ENCODE data around the gene MYO15A.

DNA sequence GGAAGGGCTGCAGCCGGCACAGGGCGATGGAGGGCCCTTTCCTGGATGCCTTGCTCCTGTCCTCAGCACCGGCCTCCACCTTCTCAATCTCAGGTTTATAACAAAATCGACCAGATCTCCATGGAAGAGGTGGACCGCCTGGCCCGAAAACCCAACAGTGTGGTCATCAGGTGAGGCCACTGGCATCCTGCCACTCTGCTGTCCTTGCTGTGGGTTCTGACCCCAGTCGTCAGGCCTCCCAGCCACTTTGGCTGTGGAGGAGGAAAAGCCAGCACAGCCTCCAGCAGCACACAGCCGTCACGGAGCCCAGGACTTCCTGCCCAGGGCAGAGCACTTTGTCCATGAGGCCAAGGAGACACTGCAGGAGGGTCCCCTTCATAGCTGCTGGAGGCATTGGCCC, 6.7 kb upstream of the MYO15A start:
- TF ChIP-seq, protein P1, sequence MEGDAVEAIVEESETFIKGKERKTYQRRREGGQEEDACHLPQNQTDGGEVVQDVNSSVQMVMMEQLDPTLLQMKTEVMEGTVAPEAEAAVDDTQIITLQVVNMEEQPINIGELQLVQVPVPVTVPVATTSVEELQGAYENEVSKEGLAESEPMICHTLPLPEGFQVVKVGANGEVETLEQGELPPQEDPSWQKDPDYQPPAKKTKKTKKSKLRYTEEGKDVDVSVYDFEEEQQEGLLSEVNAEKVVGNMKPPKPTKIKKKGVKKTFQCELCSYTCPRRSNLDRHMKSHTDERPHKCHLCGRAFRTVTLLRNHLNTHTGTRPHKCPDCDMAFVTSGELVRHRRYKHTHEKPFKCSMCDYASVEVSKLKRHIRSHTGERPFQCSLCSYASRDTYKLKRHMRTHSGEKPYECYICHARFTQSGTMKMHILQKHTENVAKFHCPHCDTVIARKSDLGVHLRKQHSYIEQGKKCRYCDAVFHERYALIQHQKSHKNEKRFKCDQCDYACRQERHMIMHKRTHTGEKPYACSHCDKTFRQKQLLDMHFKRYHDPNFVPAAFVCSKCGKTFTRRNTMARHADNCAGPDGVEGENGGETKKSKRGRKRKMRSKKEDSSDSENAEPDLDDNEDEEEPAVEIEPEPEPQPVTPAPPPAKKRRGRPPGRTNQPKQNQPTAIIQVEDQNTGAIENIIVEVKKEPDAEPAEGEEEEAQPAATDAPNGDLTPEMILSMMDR (conservative IDR thresholded peaks at IDR 0.05; ENCODE audit: low read length) = no peak
- no peak for TF ChIP-seq EZH2phosphoT487 (IDR thresholded peaks at IDR 0.05; ENCODE audit: borderline replicate concordance, low read depth, low read length)
